Uterus (tissue), 4 donors: ENCODE results near the gene DBP. TPM values are rescaled to one million over a fixed set of nuclear protein-coding genes. Genes with fewer than 3 reads are reported as not detected.
A peak's percentile ranks its signal among the peaks of the same experiment; 100 is the strongest.

Source experiments
- DNase-seq, 2 donors: peaks; one replicate each; pipeline ENCODE4 v3.0.0-alpha.2; 2019 to 2020
- H3K27ac ChIP-seq, 2 donors: fragments of 200-600 bp; sonication (generic); 1 replicate in 1 of 2; 2 replicates in 1 of 2; pipeline ENCODE4 v1.5.1; 2016 to 2018
- H3K27me3 ChIP-seq, 2 donors: fragments of 200-600 bp; sonication (generic); one replicate each; pipeline ENCODE4 v1.5.1; 2018 to 2019; ENCODE audit warnings: control low read depth in 1 of 2
- H3K36me3 ChIP-seq, 2 donors: fragments of 200-600 bp; sonication (generic); one replicate each; pipeline ENCODE4 v1.5.1; 2019; ENCODE audit warnings: control low read depth in 1 of 2
- H3K4me1 ChIP-seq, 2 donors: fragments of 200-600 bp; sonication (generic); one replicate each; pipeline ENCODE4 v1.5.1; 2018 to 2019; ENCODE audit warnings: control low read depth in 1 of 2
- H3K4me3 ChIP-seq, 2 donors: fragments of 200-600 bp; sonication (generic); 1 replicate in 1 of 2; 2 replicates in 1 of 2; pipeline ENCODE4 v1.5.1; 2018 to 2019; ENCODE audit warnings: mild to moderate bottlenecking in 1 of 2
- H3K9me3 ChIP-seq, 2 donors: fragments of 200-600 bp; sonication (generic); one replicate each; pipeline ENCODE4 v1.5.1; 2019; ENCODE audit warnings: control low read depth in 1 of 2
- POLR2A ChIP-seq, 2 donors: fragments of 450-650 bp; IDR thresholded peaks; one replicate each; pipeline ENCODE4 v1.6.1; 2016; ENCODE audit warnings: antibody characterized with exemption in 2 of 2, mild to moderate bottlenecking in 1 of 2, moderate library complexity in 1 of 2
- intact Hi-C: fragments of 100-400 bp; cut with DNase I; formaldehyde crosslinking; loops from one replicate; pipeline ENCODE4 v1.15.1; 2023; ENCODE audit warnings: low total_unique reads
- total RNA-seq, 4 donors: library from RNA; depleted of rRNA in 3 of 4; stranded (reverse); fragments of >200 nt in 3 of 4; gene quantifications; one replicate each; pipeline versions ENCODE4 v1.1.0 to v1.2.4, GENCODE V29; 2014 to 2023
- TF ChIP-seq, protein P1 (sequence below), 4 experiments: fragments of 200-600 bp in 2 of 4; fragments of 450-650 bp in 2 of 4; sonication (generic) in 2 of 4; IDR thresholded peaks; one replicate each; pipeline ENCODE4 v1.5.1; 2016 to 2019; ENCODE audit warnings: antibody characterized with exemption in 4 of 4, mild to moderate bottlenecking in 2 of 4, moderate library complexity in 1 of 4
- donor health status: DM: yes; HTN: yes; CAD: no.

The DBP gene
- total RNA-seq, 4 donors from 2014 or later = 3.1 to 29.8 (median 11.3) TPM; not detected in 1

DNA sequence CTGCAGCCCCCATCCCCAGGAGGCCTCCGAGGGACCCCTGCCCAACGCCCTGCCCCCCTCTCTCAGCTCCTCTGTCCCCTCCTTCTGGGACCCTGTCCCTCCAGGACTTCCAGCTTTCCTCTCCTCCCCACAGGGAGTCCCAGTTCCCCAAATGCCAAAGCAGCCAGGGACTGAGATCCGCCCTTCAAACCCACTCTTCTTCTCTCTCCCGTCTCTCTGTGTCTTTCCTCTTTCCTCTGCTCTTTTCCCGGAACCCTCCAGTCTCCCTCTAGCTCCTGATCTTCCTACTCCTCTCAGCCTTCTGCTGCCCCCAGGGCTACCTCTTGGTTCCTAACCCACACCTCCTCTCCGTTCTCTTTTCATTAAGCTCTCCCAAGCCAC lies 8.4 kb upstream of the DBP start:
- Histone ChIP-seq H3K4me3 (peak overlapping the region; percentile 51 to 77), H3K27ac (peak overlapping the region; percentile 97 to 99), H3K36me3 (no peaks in the 10 kb centered on the region), H3K27me3 (no peaks in the 10 kb centered on the region), H3K9me3 (no peaks in the 10 kb centered on the region), H3K4me1 (peaks cover 0 to 6% of the 10 kb centered on the region in 2 donors)
- intact Hi-C loops = loop anchor here (10.0 kb wide), 1 partner anchor 309 kb away; the partner anchor contains the start of gene BAX
- no peak for TF ChIP-seq POLR2A (IDR thresholded peaks at IDR 0.05)
- TF ChIP-seq, protein P1, sequence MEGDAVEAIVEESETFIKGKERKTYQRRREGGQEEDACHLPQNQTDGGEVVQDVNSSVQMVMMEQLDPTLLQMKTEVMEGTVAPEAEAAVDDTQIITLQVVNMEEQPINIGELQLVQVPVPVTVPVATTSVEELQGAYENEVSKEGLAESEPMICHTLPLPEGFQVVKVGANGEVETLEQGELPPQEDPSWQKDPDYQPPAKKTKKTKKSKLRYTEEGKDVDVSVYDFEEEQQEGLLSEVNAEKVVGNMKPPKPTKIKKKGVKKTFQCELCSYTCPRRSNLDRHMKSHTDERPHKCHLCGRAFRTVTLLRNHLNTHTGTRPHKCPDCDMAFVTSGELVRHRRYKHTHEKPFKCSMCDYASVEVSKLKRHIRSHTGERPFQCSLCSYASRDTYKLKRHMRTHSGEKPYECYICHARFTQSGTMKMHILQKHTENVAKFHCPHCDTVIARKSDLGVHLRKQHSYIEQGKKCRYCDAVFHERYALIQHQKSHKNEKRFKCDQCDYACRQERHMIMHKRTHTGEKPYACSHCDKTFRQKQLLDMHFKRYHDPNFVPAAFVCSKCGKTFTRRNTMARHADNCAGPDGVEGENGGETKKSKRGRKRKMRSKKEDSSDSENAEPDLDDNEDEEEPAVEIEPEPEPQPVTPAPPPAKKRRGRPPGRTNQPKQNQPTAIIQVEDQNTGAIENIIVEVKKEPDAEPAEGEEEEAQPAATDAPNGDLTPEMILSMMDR (IDR thresholded peaks at IDR 0.05) = no peak
- no peak for DNase-seq

DNA sequence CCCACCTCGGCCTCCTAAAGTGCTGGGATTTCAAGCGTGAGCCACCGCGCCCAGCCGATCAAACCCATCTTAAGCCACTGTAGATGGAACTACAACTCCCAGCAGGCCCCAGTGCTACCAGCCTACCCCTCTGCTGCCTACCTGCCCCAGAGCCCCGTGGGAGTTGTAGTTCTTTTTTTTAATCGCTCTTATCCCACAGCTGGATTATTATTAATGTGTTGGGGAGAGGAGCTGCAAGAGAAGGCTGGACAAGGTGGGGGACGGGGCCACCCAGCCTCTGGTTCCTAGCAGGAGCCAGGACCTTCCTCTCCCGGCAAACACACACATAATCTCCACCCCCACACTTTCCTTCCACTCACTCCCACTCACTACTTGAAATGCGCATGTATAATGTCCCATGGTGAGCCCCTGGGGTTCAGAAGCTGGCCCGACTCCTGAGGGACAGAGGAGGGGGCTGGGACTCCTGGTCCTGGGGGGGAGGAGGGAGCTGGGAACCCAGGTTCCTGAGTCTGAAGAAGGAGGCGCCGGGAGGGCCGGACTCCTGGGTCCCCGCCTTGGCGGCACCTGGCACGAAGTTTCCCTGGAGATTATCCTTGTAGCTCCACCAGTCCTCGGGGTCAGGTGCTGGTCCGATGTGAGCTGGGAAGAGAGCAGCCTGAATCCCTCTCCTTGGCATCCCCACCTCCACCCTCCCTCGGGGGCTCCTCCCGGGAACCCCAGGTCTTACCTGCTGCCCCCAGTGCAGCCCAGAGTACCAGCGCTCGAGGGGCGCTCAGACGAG lies 7.8 kb upstream of the DBP start:
- Histone ChIP-seq H3K36me3 (no peaks in the 10 kb centered on the region), H3K4me3 (peak overlapping the region; percentile 51 to 77), H3K4me1 (peaks cover 0 to 6% of the 10 kb centered on the region in 2 donors), H3K9me3 (no peaks in the 10 kb centered on the region), H3K27me3 (no peaks in the 10 kb centered on the region), H3K27ac (peak overlapping the region; percentile 97 to 99)
- peak; percentile 37 to 65 for TF ChIP-seq POLR2A (IDR thresholded peaks at IDR 0.05)
- TF ChIP-seq, protein P1 (IDR thresholded peaks at IDR 0.05) = peak in 1 of 4 experiments; percentile 5
- peak; percentile 79 to 89 for DNase-seq
- intact Hi-C loops = loop anchor here (10.0 kb wide), 1 partner anchor 310 kb away; the partner anchor contains the start of gene BAX

DNA sequence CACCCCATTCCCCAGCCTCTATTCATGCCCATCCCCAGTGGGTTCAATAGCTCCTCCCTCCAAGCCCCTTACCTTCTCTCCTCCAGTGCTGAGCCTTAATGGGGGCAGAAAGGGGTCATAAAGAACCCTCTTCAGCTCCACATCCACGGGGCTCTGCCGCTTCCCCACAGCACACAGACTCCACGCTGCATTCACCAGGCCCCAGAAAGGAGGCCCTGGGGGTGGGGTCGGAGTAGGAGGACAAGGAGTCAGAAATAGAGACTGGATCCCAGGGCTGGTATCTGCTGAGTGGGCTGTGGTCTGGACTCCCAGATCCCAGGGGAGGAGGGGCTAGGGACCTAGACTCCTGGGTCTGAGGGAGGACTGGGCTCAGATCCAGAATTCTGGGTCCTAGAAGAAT lies 7.2 kb upstream of the DBP start:
- Histone ChIP-seq H3K27ac (peak overlapping the region; percentile 97 to 99), H3K27me3 (no peaks in the 10 kb centered on the region), H3K36me3 (no peaks in the 10 kb centered on the region), H3K4me1 (peaks cover 0 to 6% of the 10 kb centered on the region in 2 donors), H3K4me3 (peak overlapping the region in 1 of 2 donors; percentile 51), H3K9me3 (no peaks in the 10 kb centered on the region)
- intact Hi-C loops = loop anchor here (10.0 kb wide), 1 partner anchor 310 kb away; the partner anchor contains the start of gene BAX
- DNase-seq = no peak
- TF ChIP-seq, protein P1 (IDR thresholded peaks at IDR 0.05) = no peak
- no peak for TF ChIP-seq POLR2A (IDR thresholded peaks at IDR 0.05)

DNA sequence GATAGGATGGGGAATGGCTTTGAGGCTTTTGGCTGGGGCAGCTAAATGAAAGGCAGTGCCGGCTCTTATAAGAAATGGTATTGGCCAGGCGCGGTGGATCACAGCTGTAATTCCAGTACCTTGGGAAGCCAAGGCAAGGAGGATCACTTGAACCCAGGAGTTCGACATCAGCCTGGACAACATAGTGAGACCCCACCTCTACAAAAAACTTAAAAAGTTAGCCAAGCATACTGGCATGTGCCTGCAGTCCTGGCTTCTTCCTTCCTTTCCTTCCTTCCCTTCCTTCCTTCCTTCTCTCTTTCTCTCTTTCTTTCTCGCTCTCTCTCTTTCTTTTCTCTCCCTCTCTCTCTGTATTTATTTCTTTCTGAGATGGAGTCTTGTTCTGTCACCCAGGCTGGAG lies 5.7 kb upstream of the DBP start:
- H3K27me3 ChIP-seq = no peaks in the 10 kb centered on the region
- TF ChIP-seq, protein P1 (IDR thresholded peaks at IDR 0.05) = no peak
- TF ChIP-seq POLR2A (IDR thresholded peaks at IDR 0.05) = no peak
- H3K36me3 ChIP-seq = no peaks in the 10 kb centered on the region
- peaks cover 6 to 8% of the 10 kb centered on the region in 2 donors for H3K4me1 ChIP-seq
- no peak overlapping the region for H3K4me3 ChIP-seq
- no peaks in the 10 kb centered on the region for H3K9me3 ChIP-seq
- intact Hi-C loops = loop anchor here (10.0 kb wide), 1 partner anchor 312 kb away; the partner anchor contains the start of gene BAX
- DNase-seq = no peak
- H3K27ac ChIP-seq = no peak overlapping the region

DNA sequence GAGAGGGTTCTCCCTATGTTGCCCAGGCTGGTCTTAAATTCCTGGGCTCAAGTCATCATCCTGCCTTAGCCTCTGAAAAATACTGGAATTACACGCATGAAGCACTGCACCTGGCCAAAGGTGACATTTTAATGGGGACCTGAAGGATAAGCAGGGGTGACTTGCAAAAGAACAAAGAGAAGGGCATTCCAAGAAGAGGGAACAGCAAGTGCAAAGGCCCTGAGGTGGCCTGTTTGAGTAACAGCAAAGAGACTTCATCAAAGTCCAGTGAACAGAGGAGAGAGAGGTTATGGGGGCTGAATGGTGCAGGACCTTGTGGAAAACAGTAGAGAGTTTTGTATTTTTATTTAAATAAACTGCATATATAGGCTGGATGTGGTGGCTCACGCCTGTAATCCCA lies 4.7 kb upstream of the DBP start:
- DNase-seq = no peak
- Histone ChIP-seq H3K4me3 (no peak overlapping the region), H3K4me1 (peaks cover 6 to 8% of the 10 kb centered on the region in 2 donors), H3K9me3 (no peaks in the 10 kb centered on the region), H3K27me3 (no peaks in the 10 kb centered on the region), H3K27ac (no peak overlapping the region), H3K36me3 (no peaks in the 10 kb centered on the region)
- TF ChIP-seq, protein P1 (IDR thresholded peaks at IDR 0.05) = no peak
- TF ChIP-seq POLR2A (IDR thresholded peaks at IDR 0.05) = no peak
- intact Hi-C loops = loop anchor here (10.0 kb wide), 1 partner anchor 313 kb away; the partner anchor contains the start of gene BAX
